GM18868 (cell line): ENCODE results near the gene THEM4.

ENCODE experiments used
- ATAC-seq: cut with Tn5 transposase; IDR thresholded peaks from one replicate; pipeline ENCODE4 v1.9.1; 2021; ENCODE audit warnings: mild to moderate bottlenecking, moderate library complexity; ENCODE audit not compliant: unreplicated experiment

Gene THEM4

DNA sequence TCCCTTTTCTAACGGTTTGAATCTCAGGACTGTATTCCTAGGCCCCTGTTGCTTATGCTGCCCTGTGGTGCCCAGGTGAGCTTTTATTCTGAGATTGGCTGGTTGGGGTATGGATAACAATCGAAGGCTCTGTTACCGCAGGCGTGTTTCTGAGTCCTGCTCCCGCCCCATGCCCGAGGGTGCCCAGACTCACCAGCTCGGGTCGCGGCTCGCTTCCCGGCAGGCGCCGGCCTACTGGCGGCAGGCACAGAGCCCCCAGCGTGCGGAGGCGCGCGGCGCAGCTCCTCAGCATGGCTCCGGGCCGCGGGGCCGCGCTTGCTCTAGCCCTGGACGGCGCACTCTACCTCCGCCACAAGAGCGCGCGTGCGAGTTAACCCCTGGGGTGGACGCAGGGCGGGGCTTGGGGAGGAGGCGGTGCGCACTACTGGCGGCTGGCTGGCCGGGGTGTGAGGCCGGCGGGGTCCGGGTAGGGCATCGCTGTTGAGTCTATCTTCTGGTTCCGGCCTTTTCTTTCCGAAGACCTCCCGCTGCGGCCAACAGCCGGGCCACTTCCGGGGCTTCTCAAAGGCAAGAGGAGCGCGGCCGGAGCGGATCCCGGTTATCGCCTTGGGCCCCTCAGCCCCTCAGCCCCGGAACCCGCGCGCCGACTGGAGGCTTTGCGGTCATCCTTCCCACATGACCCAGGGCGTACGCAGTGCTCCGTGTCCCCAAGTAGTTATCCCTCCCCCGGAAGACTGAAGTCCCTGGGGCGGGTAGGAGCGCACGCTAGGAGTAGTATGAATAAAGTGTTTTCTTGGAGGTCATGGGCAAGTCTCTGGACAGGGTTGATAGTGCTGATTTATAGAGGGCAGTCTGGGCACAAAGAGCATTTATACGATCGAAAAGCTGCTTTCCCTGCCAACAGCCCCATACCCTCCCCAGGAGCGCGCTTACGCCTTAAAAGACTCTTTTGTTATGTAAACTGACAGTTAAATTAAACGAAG is at the start of gene THEM4:
Gene THEM4, minus strand, starts transcription at position 345 of the 983 bp plus-strand sequence. Its CDS starts 53 bp downstream, at position 292.
- ATAC-seq = peak; percentile 97

GRCh38 chr1:151958959-151959358 is 49.6 kb upstream of the THEM4 start:
- no peak for ATAC-seq

DNA sequence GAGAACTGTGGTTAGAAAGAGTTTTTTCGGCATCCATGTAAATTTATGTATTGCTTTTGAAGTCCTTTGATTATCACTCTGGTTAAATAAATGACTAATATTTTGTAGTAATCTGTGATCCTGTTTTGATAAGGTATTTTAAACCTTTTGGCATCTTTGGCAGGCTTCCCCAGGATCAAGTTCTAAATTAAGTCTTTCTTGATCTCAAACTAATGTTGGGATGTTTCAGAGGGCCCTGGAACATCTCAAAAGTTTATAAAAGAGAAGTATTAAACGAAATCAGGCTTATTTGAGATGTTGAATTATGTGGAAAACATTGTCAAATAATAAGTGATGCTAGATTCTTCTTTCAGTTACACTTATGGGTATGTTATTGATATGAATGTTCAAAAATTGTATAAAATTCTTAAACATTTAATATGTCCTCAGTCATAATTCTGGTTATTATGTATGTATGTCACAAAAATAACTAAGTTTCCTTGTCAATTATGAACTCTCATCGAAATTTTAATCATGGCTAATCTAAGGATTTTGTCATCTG is 47.7 kb upstream of the THEM4 start:
- ATAC-seq = no peak

DNA sequence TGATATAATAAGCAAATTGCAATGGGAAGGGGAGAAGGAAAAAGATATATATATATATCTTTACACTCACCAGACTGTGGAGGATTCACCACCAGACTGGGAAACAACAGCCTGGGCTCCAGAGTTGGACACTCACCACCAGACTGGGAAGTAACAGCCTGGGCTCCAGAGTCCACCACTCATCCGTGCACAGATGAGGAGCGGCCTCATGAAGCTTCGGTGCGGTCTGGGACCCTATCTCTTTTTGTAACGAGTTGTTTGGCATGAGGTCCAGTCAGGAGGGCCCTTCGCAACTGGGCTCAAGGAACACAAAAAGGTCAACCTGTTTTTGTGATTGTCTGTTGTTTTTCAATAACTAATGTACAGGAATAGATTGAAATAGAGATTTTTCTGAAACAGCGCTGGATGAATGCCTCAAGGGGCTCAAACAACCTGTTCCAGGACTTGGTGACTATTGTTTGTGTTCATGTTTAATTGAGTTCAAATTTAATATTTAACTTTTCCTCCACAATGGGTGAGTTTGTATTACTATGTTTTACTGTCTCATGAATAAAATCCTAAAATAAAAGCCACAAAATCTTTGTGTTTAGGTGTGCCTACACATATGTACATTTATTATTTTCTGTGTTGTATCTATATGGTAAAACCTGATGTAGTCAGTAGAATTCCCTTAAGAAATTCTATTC is 44.2 kb upstream of the THEM4 start:
- no peak for ATAC-seq

DNA sequence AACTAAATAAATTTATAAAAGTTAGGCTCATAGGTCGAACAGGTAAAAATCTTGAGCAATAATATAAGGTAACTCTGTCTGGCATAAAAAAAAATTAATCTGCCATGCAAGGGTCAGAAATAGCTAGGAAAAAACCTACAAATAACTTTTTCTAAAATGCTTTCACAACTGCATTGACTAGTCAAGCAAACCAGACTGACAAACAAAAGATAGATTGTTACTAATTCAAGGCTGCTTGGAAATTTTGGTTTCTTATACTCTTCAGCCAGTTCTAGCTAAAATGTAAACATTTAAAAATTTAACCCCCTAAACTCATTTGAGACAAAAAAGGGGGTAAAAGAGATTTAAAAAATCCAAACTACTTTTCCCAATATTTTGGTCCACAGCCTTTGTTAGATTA is 43.5 kb upstream of the THEM4 start:
- ATAC-seq = no peak

DNA sequence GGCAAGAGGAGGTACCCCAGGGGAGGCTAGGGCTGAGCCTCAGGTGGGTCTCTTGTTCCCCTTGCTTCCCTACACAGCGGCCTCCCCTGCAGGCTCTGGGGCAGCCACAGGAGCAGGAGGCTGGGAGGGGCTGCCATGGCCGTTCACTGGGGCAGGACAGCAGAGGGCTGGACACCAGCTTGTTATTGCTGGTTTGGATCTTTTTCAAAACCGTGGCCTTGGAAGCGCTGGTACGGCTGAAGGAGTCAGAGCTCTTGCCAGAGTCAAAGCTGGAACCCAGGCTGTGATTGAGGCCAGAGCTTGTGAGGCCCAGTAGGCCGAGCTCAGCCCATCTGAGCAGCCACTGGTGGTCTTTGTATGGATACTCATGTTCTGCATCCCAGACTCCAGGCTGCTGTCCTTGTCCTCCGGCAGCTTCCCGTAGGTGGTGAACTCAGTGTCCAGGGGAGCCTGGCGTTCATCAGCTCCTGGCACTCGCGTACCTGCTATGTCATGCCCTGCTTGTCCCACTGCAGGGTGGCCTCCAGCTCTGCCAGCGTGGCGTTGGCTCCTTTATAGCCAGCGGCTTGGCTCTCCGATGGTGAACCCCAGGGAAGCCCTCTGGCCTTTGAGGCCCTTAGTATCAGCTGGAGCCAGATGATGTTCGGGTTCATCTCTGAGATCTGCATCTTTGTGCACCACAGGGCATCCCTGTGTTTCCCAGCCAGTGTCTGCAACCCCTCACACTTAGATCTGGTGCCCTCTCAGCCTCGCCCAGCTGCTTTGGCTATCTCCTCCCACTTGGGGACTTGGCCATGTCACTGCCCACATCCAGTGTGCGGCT is 40.3 kb upstream of the THEM4 start:
- ATAC-seq = no peak

DNA sequence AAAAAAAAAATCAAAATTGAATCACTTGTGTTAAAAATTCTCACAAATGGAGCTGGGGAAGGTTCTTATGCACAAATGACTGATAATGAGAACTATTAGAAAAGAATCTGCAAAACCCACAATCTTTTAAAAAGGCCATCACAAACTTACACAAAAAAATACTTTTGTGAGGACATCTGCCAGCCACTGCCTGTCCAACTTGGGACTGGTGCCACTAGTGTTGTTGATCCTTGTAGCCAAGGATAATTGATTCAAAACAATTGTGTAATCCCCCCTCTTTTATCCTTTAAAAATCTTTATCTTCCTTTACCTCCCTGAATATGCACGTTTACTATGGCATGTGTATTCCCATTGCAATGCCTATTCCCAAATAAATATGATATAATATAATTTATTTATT is 39.2 kb upstream of the THEM4 start:
- no peak for ATAC-seq

DNA sequence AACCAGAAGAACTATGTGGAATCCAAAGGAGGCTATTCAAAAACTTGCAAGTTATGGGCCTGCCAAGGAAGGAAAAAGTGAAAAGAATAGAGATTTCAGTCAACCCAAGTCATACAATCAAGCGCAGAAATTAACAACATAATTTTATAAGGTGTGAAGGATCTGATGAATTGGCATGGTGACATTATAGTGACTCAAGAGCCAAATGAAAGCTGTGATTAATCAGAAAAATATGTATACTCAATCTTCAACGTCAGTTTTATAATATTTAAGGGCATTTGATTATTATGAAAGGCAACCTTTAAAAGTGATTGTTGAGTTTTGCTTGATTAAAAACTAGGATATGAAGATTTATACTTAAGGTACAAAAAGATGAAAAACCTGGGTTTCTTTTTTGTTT is 37.8 kb upstream of the THEM4 start:
- ATAC-seq = no peak

DNA sequence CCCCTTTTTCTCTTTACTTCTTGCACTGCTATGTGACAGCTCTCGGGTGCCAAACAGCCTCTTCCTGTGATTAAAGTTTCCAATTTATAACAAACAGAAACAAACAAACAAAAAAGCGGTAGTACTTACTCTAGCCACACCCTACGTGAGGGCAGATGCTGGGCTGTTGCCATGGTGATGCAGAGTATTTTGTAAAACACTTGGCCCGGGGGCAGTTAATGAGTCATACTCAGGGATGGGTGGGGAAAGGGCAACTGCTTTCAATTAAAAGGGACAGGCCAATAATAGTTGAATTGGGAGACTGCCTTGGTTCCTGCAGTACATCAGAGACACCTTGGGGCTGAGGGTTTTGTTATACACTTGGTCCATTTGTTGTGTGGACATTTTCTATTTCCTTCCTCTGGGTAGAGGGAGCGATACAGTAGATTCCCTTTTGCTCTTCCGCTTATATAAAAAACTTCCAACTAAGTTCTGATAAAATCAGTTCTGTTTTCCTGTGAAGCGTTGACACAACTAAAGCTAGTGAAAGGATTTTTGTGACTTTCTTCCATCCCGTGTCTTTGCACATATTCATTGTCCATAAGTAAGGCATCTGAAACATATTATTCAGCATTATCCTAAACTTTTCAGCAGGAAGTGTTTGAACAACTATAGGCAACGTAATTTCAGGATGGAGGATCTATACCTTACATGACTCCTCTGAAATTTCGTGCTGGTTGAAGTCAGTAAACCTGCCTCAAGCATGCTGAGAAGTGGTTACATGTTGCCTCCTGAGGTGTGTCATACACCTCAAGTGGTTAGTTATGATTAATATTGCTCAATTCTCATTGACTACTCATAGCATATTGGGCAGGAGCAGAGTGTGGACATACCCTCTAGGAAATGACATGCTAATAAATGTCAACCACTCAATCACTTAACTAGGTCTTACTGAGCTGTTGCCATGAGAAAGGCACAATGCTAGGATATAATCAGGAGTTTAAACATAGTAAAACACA is 36.7 kb upstream of the THEM4 start:
- no peak for ATAC-seq

DNA sequence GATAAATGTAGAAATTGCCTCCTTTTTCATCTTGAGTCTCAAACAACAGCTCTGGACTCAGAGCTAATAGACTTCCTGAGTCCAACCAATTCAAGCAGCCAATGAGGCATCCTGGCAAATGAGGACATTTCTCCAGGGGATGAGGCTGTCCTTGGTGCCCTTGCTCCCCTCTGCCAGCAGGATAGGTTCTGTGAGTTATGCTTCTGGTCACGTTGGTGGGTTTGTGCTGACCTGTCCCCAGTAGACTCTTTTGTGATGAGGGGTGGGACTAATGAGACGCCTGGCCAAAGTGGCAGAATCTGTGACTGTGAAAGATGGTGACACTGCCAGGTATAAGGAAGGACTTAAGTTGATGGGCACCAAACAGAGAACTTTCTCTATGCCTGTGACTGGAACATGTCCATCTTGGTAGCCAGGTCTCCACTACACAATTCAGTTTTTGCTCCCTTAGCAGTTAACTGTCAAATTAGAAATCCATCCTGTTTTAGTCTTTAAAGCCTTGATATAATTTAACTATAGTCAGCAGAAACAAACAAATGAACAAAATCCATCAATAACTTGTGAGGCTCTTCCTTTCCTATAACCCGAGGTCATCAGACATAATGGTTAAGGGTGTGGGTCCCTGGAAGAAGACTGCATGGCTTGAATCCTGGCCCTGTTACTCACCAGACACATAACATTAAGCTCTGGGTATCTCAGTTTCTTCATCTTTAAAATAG is 35.7 kb upstream of the THEM4 start:
- no peak for ATAC-seq

DNA sequence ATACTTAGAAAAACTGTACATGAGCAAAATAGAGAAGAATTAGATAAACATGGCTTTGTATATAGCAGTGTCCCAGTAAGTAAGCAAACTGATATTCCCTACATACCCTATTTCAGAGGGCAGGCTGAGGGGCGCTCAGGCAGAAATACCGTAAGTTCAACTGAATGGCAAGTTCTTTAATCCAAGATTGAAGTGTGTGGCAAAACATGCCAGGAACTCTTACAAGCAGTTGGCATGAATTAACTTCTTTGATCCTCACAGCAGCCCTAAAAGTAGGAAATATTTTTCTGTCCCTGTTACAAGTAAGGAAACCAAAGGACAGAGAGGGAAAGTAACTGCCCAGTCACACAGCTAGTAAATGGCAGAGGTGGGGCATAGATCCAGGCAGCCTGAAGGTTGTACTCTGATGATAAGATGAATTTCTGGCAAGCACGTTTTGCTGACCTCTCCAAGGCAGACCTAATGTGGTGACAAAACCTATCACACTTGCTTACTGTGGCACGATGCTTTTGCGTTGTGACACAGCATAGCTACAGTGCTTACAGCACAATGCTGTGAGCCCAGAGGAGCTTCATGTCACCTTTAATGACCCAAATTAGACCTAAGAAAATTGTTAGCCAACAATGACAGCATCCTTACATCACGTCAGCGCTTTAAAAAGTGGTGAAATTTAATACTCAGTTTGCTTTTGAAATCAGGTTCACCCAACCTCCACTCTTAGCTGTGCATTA is 35.0 kb upstream of the THEM4 start:
- ATAC-seq = no peak

DNA sequence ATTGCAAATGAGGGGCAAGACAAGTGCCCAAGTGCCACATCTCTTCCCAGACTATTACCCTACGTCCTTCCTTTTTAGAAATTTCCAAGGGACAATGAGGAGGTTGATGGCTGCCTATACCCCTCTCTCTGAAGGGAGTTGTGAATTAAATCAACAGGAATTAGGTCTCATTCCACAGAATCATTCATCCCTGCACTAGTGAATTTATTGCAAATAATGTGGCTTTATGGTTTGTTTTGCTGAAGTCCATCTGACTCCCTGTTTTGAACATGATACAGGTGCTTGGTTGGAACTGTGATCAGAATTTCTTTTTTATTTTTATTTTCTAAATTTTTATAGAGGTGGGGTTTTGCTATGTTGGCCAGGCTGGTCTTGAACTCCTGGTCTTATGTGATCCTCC is 34.3 kb upstream of the THEM4 start:
- ATAC-seq = no peak

GRCh38 chr1:151942882-151943281 is 33.6 kb upstream of the THEM4 start:
- ATAC-seq = no peak

GRCh38 chr1:151940541-151940940 is 31.2 kb upstream of the THEM4 start:
- no peak for ATAC-seq

DNA sequence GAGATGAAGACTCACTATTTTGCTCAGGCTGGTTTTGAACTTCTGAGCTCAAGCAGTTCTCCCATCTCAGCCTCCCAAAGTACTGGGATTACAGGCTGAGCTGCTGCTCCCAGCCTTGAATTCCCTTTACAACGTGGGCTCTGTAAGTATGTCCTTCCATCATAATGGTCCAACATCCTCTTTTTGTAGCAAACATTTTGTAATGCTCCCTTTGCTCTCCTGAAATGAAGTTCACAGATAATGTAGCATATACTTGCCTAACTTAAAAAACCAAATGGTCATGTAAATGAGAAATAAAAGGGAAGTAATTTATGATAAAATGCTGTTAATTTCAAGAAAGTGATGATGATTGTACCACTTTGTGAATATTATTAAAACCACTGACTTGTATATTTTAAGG is 30.5 kb upstream of the THEM4 start:
- no peak for ATAC-seq

DNA sequence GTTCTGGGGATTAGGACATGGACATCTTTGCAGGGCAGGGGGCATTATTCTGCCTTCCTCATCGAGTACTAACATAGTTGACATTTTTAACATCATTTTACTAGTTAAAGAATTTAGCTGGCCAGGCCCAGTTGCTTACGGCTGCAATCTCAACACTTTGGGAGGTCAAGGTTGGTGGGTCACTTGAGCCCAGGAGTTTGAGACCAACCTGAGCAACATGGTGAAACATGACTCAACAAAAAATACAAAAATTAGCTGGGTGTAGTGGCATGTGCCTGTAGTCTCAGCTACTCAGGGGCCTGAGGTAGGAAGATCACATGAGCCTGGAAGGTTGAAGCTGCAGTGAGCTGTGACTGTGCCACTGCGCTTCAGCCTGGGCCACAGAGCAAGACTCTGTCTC is 29.8 kb upstream of the THEM4 start:
- ATAC-seq = no peak

- no peak for ATAC-seq
Observed at GRCh38 chr1:151936653-151937052, 27.3 kb upstream of the THEM4 start.

- no peak for ATAC-seq
Observed at GRCh38 chr1:151935894-151936602, 26.7 kb upstream of the THEM4 start.
